ENCODE data around the gene BACH1. TPM values are rescaled to one million over a fixed set of nuclear protein-coding genes. Genes with fewer than 3 reads are reported as not detected.

The BACH1 gene
- total and polyA plus RNA-seq, 2 of the 8 experiments (the other 6 are each of a cell fraction or from before 2014, with no cell fraction given), result 6.9 to 50.7 TPM

GRCh38 chr21:29271927-29272333 lies 26.8 kb upstream of the BACH1 start:
- no peak overlapping the region for H2AK5ac ChIP-seq (ENCODE audit: low read depth, low read length)
- no peaks in the 10 kb centered on the region for H3K9me3 ChIP-seq (ENCODE audit: insufficient read depth in 2 of 2, low read depth in 1 of 2, low read length in 1 of 2)
- TF ChIP-seq RNF2 (IDR thresholded peaks at IDR 0.05; ENCODE audit: borderline replicate concordance, low read depth, low read length, missing control alignments, poor library complexity, severe bottlenecking), result no peak

More at GRCh38 chr21:29271927-29272333, 26.8 kb upstream of the BACH1 start:
- Histone ChIP-seq H3K18ac (ENCODE audit: extremely low read depth, low read length) (no peak overlapping the region), H3K56ac (replicated peaks; ENCODE audit: insufficient read length, low read depth, low read length) (no peak overlapping the region), H3K9ac (replicated peaks in 1 of 4; ENCODE audit: extremely low read depth in 1 of 4, low read depth in 3 of 4, low read length in 3 of 4) (no peak overlapping the region), H3K79me1 (ENCODE audit: low read depth, low read length) (no peaks in the 10 kb centered on the region), H2AFZ (ENCODE audit: low read length) (0 out of 2 replicates have a peak overlapping the region, but pooled peaks have one; percentile 17), H4K5ac (ENCODE audit: insufficient read length, low read depth, low read length) (no peak overlapping the region), H2BK5ac (ENCODE audit: low read depth, low read length) (no peak overlapping the region), H3K36me3 (ENCODE audit: control insufficient read depth in 2 of 4, insufficient read depth in 4 of 4, low read length in 3 of 4) (no peaks in the 10 kb centered on the region), H3K4ac (replicated peaks; ENCODE audit: insufficient read length, low read depth, low read length) (no peak overlapping the region), H3K27me3 (replicated peaks in 1 of 4; ENCODE audit: control insufficient read depth in 3 of 4, extremely low read depth in 1 of 4, insufficient read depth in 3 of 4, low read length in 3 of 4) (no peaks in the 10 kb centered on the region), H3K14ac (ENCODE audit: insufficient read length) (no peak overlapping the region), H3K27ac (ENCODE audit: low read depth, low read length) (no peak overlapping the region), H2BK15ac (ENCODE audit: low read length) (no peak overlapping the region), H3K4me1 (replicated peaks in 1 of 4; ENCODE audit: control insufficient read depth in 3 of 4, insufficient read depth in 4 of 4, low read length in 3 of 4) (no peaks in the 10 kb centered on the region), H2BK120ac (replicated peaks; ENCODE audit: low read depth, low read length) (no peak overlapping the region), H3K23me2 (ENCODE audit: low read depth, low read length) (no peaks in the 10 kb centered on the region), H3K4me2 (ENCODE audit: insufficient read depth in 1 of 2, low read depth in 2 of 2, low read length in 2 of 2) (no peak overlapping the region), H3K79me2 (ENCODE audit: control insufficient read depth in 1 of 2, insufficient read depth in 2 of 2, low read length in 2 of 2) (no peaks in the 10 kb centered on the region), H3K4me3 (ENCODE audit: extremely low read depth in 1 of 4, insufficient read depth in 2 of 4, low read depth in 3 of 4, low read length in 4 of 4) (no peak overlapping the region), H4K91ac (replicated peaks; ENCODE audit: insufficient read length, low read length) (no peak overlapping the region), H3K23ac (ENCODE audit: insufficient read length) (no peak overlapping the region), H2BK12ac (ENCODE audit: low read depth, low read length) (no peak overlapping the region), H4K20me1 (replicated peaks in 1 of 2; ENCODE audit: control insufficient read depth in 1 of 2, insufficient read depth in 2 of 2, low read length in 2 of 2) (no peaks in the 10 kb centered on the region), H4K8ac (ENCODE audit: extremely low read depth, insufficient read depth, low read length) (no peak overlapping the region), H2BK20ac (ENCODE audit: low read length) (no peak overlapping the region)
- 95% methylated on average over 6 of the region's 6 CpGs; no CpG with 5 or more reads in 1 of the 2 experiments for WGBS, 2 experiments (ENCODE audit: extremely low coverage in 1 of 2, insufficient coverage in 1 of 2, insufficient read length in 1 of 2, insufficient replicate concordance in 2 of 2, low coverage in 1 of 2, low lambda C conversion rate in 2 of 2, missing lambda C conversion rate in 1 of 2)
- FAIRE-seq, result no peak
- CTCF ChIA-PET (ENCODE audit: partially characterized antibody), result interaction anchor here (1.2 kb wide), 1 partner anchor 77 kb away, joined by 6 read pairs; no protein-coding TSS in a partner anchor
- DNase-seq (ENCODE audit: low read depth in 1 of 2, low spot score in 2 of 2), result no peak
- POLR2A ChIA-PET (ENCODE audit: partially characterized antibody), result no interaction called here

Data from H1 (cell line).